GM10266 (cell line): ENCODE results near the gene TBC1D8.
A peak's percentile ranks its signal among the peaks of the same experiment; 100 is the strongest.

ENCODE experiments used
- DNase-seq: peaks from one replicate; pipeline ENCODE4 v3.0.0; 2012; ENCODE audit errors: extremely low spot score
- TF ChIP-seq, protein P1 (sequence below): IDR thresholded peaks from 2 replicates; pipeline ENCODE4 v1.5.1; 2012; ENCODE audit warnings: mild to moderate bottlenecking, low read depth; ENCODE audit not compliant: control insufficient read depth, insufficient read depth; ENCODE audit errors: missing control alignments

Gene TBC1D8

DNA sequence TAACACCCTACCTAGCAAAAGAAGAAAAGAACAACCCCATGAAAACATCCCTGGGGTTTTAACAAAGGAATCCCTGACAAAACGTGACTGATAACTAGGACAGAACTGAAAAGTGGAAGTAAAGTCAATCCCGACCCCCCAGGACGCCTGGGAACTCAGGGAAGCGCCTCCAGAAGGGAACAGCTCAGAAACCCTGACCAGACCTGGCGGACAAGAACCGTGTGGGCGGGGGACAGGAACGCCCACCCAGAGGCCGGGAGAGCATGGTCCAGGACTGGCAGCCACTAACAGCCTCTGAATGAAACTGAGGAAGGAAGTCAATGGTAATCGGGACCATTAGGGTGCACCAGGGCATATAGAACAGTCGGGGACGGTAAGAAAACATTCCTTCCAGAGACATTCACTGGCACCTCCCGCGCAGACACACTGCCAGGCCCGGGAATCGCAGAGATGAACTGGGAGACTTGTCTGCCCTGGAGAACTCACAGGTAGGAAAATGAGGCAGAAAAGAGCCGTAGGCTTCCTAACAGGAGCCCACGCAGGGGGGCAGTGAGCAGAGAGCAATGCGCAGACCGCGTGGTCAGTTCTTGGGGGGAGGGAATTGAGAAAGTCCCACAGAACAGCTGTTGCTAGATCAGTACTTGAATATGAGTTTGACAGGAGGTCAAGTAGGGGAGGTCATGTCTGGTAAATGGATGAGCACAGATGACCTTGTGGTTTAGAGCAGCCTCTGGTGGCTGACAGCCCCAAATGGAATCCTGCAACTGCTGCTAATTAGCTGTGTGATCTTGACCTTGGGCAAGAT is 1.3 kb upstream of the TBC1D8 start:
- peak; percentile 76 for DNase-seq

DNA sequence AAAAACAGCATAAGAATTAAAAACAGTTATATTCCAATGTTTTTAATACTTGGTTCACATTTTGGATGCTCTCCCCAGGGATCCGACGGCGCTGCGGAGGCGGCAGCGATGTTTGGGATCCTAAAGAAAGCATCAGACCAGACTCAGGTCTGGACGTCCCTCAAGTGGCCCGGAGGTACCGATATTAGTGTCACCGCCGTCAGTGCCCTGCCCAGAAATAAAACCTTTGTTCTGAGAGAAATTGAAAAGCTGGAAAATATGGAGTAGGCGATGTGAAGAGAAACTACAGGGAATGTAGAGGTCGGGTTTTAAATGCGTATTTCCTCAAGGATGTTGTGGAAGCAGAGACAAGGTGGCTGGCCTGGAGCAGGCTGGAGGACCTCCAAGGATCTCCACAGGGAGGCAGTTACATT is 683 bp upstream of the TBC1D8 start:
- no peak for DNase-seq

More for the DNA sequence above, 1.3 kb upstream of the TBC1D8 start:
- TF ChIP-seq, protein P1, sequence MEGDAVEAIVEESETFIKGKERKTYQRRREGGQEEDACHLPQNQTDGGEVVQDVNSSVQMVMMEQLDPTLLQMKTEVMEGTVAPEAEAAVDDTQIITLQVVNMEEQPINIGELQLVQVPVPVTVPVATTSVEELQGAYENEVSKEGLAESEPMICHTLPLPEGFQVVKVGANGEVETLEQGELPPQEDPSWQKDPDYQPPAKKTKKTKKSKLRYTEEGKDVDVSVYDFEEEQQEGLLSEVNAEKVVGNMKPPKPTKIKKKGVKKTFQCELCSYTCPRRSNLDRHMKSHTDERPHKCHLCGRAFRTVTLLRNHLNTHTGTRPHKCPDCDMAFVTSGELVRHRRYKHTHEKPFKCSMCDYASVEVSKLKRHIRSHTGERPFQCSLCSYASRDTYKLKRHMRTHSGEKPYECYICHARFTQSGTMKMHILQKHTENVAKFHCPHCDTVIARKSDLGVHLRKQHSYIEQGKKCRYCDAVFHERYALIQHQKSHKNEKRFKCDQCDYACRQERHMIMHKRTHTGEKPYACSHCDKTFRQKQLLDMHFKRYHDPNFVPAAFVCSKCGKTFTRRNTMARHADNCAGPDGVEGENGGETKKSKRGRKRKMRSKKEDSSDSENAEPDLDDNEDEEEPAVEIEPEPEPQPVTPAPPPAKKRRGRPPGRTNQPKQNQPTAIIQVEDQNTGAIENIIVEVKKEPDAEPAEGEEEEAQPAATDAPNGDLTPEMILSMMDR = peak; percentile 89

DNA sequence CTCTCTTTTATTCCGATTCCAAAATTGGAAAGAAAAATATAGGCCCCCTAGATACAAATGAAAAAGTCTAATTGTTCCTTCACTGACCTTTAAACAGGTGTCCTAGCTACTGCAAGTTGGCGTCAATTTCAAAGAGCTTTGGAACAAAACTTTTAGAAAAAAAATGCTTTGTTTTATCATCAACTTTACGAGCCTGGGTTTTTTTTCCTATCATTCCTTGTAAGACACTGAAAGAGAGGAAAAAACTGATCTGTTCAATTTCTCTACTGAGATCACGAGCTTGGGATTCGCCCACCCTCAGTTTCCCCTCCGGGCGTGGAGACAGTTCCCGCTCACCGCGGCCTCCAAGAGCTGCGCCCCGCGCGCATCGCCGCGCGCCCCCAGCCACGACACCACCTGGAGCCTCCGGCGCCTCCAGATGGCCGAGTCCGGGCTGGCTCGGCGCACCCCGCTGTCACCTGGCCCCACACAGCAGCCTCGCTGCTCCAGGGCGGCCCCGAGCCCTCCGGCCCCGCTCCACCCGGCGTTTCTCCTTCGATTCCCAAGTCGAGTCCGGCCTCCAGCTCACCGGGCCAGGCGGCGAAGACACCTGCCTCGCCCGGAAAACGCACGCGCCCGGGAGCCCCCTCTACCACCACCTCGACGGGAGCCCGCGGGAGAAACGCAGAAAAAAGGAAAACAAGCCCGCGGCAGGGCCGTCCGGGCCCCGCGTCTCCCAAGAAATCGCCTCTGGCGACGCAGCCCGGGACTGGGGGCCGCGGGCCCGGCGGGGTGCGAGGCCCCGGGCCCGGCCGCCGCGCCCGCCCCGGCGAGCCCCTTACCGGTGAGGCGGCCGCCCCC is 656 bp downstream of the TBC1D8 start:
- DNase-seq = peak; percentile 55
- TF ChIP-seq, protein P1 = peak; percentile 8

More for the DNA sequence above, 683 bp upstream of the TBC1D8 start:
- TF ChIP-seq, protein P1 = no peak

DNA sequence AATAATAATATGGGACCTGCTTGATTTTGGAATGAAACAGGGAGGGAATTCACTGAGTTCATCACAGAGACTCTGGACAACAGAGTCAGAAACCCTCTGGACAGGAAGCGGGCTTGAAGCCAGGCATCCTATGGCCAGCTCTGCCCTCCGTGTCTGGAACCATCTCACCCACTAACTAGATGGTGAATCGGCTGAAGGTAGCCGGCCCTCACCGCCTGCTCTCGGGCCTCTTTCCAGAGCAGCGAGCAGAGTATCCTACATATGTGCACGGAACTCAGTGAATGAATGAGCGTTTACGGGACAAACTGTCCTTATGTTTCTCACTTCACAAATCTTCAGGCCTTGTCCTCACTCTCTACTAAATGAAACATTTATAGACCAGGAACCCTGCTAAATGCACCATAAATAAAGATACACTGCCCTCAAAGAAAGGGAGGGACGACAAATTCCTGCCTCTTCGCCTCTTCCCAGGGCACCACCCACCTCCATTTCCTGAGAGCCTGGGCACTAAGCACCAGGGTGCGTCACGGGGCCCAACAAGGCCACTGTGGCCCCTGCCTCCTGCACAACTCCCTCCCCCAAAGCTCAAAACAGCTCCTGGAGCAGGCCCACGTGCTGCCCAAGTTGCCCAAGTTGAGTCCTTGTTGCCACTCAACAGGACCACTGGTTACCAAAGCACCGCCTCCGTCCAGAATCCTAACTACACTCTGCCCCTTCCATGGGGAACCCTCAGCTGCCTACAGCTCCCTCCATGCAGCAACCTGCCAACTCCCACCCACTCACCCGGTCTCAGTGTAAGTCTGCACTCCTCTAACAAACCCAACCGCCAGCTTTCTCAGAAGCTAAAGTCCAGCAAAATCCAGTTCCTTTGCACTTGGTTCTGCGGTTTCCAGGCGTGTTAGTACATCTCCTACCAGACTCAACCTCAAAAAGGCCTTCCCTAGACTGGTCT is 1.7 kb downstream of the TBC1D8 start:
- no peak for DNase-seq
- TF ChIP-seq, protein P1 = no peak

DNA sequence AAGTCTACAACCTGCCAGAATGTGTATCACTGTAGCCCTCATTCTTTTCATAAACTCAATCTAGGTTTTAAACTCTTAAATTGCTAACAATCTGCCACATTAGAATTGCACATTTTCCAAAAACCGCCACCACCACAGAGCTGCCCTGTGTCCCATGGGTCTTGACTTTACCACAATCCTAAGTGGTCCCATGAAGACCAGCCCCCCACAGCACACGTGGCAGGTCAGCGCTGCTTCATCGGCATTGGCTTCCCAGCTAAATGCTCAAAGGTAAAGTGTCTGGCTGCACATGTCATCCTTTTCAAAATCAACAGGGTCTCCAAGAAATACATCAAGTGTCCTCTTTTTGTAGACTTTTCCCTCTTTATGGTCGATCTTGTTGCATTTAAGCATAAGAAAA is 2.4 kb downstream of the TBC1D8 start:
- TF ChIP-seq, protein P1 = no peak
- DNase-seq = no peak

DNA sequence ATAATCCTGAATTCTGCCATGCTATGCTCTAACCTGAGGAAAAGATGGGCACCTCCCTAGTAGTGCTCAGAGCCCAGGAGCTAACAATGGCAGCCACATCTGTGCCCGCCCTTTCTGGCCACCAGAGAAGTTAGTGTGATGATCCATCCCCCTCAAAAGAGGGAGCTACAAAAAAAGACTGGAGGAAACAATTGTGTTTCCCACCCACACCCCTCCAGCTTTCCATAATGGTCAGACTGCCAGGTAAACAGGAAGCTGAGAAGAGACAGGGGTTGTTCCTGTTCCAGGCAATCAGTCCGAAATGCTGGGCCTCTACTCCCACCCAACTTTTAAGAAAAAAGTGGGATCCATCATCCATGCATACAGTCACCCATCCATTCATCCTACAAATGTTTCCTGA is 3.2 kb downstream of the TBC1D8 start:
- TF ChIP-seq, protein P1 = no peak
- no peak for DNase-seq
